ENCODE data around the gene TMEM184B. TPM values are rescaled to one million over a fixed set of nuclear protein-coding genes. Genes with fewer than 3 reads are reported as not detected.

Gene TMEM184B
- total RNA-seq (2021; ENCODE audit: unreplicated experiment), result 54.2 TPM
- polyA plus RNA-seq (2012; ENCODE audit: insufficient read length), result 60.0 TPM
- Bru-seq, nascent RNA, result percentile 61 among the genes with signal in this experiment
- BruChase-seq, experiment 1, labeled RNA remaining after a 2-hour chase, result percentile 69 among the genes with signal in this experiment
- BruChase-seq, experiment 2, labeled RNA remaining after a 6-hour chase, result percentile 75 among the genes with signal in this experiment
- long read RNA-seq, full-length matches to known transcripts, result 98 of 138 reads
- long read RNA-seq, partial matches to known transcripts, result 32 of 138 reads
- long read RNA-seq, other reads (novel, unspliced or antisense), result 8 of 138 reads

GRCh38 chr22:38272373-38273134, at the start of gene TMEM184B:
Gene TMEM184B (minus strand): TSS chr22:38273010. CDS start chr22:38247961, 25,049 bp downstream.
- BruUV-seq (replicated peaks), result no TSS peak
- POLR2A ChIA-PET, result no interaction called here

More at GRCh38 chr22:38272373-38273134, at the start of gene TMEM184B:
- intact Hi-C loops (cut with micrococcal nuclease; ENCODE audit: unreplicated experiment), result no loop called here
- peaks cover 10% of the 10 kb centered on the region for H3K4me1 ChIP-seq (ENCODE audit: control insufficient read depth, insufficient read depth, low read length)
- no peaks in the 10 kb centered on the region for H3K9me3 ChIP-seq (ENCODE audit: control insufficient read depth, insufficient read depth, low read depth, low read length)
- no peaks in the 10 kb centered on the region for H3K27me3 ChIP-seq (ENCODE audit: control insufficient read depth, insufficient read depth, low read length)
- H3K4me3 ChIP-seq (ENCODE audit: low read depth in 2 of 2, low read length in 2 of 2), result peak within 1 kb of the TSS; percentile 68 to 77
- in situ Hi-C loops (cut with HindIII; ENCODE audit: low pct_unique_long_range_greater_than_20kb, low sequenced_read_pairs), result no loop called here
- TF ChIP-seq TCF7L2 (IDR thresholded peaks at IDR 0.05; ENCODE audit: low read depth, low read length) (no peak), SIN3A (IDR thresholded peaks at IDR 0.05; ENCODE audit: borderline replicate concordance, insufficient read depth, low read depth, low read length) (no peak; the same call in 1 of the 2 replicates), POLR2AphosphoS5 (IDR thresholded peaks at IDR 0.05; ENCODE audit: low read depth, low read length) (0 out of 2 replicates have a peak, but pooled peaks have one; percentile 43), CTCF (IDR thresholded peaks at IDR 0.05) (no peak)
- TF ChIP-seq, protein P1, sequence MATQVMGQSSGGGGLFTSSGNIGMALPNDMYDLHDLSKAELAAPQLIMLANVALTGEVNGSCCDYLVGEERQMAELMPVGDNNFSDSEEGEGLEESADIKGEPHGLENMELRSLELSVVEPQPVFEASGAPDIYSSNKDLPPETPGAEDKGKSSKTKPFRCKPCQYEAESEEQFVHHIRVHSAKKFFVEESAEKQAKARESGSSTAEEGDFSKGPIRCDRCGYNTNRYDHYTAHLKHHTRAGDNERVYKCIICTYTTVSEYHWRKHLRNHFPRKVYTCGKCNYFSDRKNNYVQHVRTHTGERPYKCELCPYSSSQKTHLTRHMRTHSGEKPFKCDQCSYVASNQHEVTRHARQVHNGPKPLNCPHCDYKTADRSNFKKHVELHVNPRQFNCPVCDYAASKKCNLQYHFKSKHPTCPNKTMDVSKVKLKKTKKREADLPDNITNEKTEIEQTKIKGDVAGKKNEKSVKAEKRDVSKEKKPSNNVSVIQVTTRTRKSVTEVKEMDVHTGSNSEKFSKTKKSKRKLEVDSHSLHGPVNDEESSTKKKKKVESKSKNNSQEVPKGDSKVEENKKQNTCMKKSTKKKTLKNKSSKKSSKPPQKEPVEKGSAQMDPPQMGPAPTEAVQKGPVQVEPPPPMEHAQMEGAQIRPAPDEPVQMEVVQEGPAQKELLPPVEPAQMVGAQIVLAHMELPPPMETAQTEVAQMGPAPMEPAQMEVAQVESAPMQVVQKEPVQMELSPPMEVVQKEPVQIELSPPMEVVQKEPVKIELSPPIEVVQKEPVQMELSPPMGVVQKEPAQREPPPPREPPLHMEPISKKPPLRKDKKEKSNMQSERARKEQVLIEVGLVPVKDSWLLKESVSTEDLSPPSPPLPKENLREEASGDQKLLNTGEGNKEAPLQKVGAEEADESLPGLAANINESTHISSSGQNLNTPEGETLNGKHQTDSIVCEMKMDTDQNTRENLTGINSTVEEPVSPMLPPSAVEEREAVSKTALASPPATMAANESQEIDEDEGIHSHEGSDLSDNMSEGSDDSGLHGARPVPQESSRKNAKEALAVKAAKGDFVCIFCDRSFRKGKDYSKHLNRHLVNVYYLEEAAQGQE (IDR thresholded peaks at IDR 0.05; ENCODE audit: insufficient read depth in 1 of 2, low read depth in 2 of 2, low read length in 1 of 2), result no peak
- CTCF ChIA-PET, result no interaction called here
- ATAC-seq, result peak; percentile 97
- H3K27ac ChIP-seq (ENCODE audit: low read length), result peak within 1 kb of the TSS; percentile 89
- peaks cover 5% of the 10 kb centered on the region; the same call in 1 of the 2 replicates for H3K36me3 ChIP-seq (ENCODE audit: control insufficient read depth, insufficient read depth, low read length)
- no peak for DNase-seq (ENCODE audit: low read depth, low spot score)

Data from Panc1 (cell line).